IMR-90 (cell line): ENCODE results near the gene KCNJ10. TPM values are rescaled to one million over a fixed set of nuclear protein-coding genes. Genes with fewer than 3 reads are reported as not detected.

Experiments used
- ATAC-seq: fragments of 200-7000 bp; cut with Tn5 transposase; 2 replicates; pipeline ENCODE4 v1.9.1; 2020; ENCODE audit warnings: low read depth, mild to moderate bottlenecking, moderate library complexity
- BruUV-seq: library from RNA; stranded (reverse); fragments of 400-500 nt; replicated peaks from 2 replicates; lab custom pipeline; 2021; lab: Mats Ljungman, UMichigan
- CTCF ChIA-PET: fragments of 300-600 bp; formaldehyde crosslinking; extraction: SDS; loops from one replicate; lab custom pipeline; 2021; ENCODE audit warnings: antibody characterized with exemption; lab: Yijun Ruan, JAX
- POLR2A ChIA-PET: fragments of 300-600 bp; sonication (Branson Sonifier 250); formaldehyde crosslinking; loops from one replicate; lab custom pipeline; 2022; ENCODE audit warnings: antibody characterized with exemption; ENCODE audit not compliant: unreplicated experiment; lab: Charles Lee
- DNase-seq: peaks from one replicate; pipeline ENCODE4 v3.0.0; 2013
- H2AFZ ChIP-seq: replicated peaks from 2 replicates; pipeline ENCODE3; 2013; ENCODE audit warnings: low read length, mild to moderate bottlenecking; ENCODE audit not compliant: poor library complexity
- H2AK5ac ChIP-seq: 2 replicates; pipeline ENCODE4 v1.6.1; 2013; ENCODE audit warnings: low read depth, low read length, inconsistent platforms
- H2AK9ac ChIP-seq: replicated peaks from 2 replicates; pipeline ENCODE3; 2013; ENCODE audit warnings: mild to moderate bottlenecking, low read depth, low read length, moderate library complexity; ENCODE audit not compliant: poor library complexity
- H2BK120ac ChIP-seq: 2 replicates; pipeline ENCODE4 v1.6.1; 2013; ENCODE audit warnings: low read depth, low read length, inconsistent platforms
- H2BK15ac ChIP-seq: 3 replicates; pipeline ENCODE4 v1.6.1; 2013; ENCODE audit warnings: low read depth, low read length, inconsistent platforms
- H2BK20ac ChIP-seq: 2 replicates; pipeline ENCODE4 v1.6.1; 2013; ENCODE audit warnings: low read depth, mild to moderate bottlenecking, inconsistent platforms, low read length, moderate library complexity
- H2BK5ac ChIP-seq: 2 replicates; pipeline ENCODE4 v1.6.1; 2013; ENCODE audit warnings: mild to moderate bottlenecking, low read depth, low read length, inconsistent platforms; ENCODE audit not compliant: poor library complexity, severe bottlenecking
- H3K14ac ChIP-seq: replicated peaks from 2 replicates; pipeline ENCODE4 v1.6.1; 2013; ENCODE audit warnings: low read depth, low read length, inconsistent platforms
- H3K18ac ChIP-seq: 2 replicates; pipeline ENCODE4 v1.6.1; 2013; ENCODE audit warnings: low read depth, low read length, control low read depth
- H3K23ac ChIP-seq: 2 replicates; pipeline ENCODE4 v1.6.1; 2013; ENCODE audit warnings: low read depth, low read length, inconsistent platforms
- H3K27ac ChIP-seq: 2 replicates; pipeline ENCODE4 v1.5.1; 2013; ENCODE audit warnings: mild to moderate bottlenecking, control low read depth, low read length; ENCODE audit not compliant: insufficient read depth
- H3K27me3 ChIP-seq: 2 replicates; pipeline ENCODE4 v1.6.1; 2013; ENCODE audit warnings: low read length; ENCODE audit not compliant: control insufficient read depth, insufficient read depth
- H3K36me3 ChIP-seq: 2 replicates; pipeline ENCODE4 v1.6.1; 2013; ENCODE audit warnings: low read length, mixed read lengths; ENCODE audit not compliant: control insufficient read depth, insufficient read depth
- H3K4ac ChIP-seq: 2 replicates; pipeline ENCODE4 v1.6.1; 2013; ENCODE audit warnings: low read depth, low read length, inconsistent platforms
- H3K4me1 ChIP-seq: 2 replicates; pipeline ENCODE4 v1.6.1; 2013; ENCODE audit warnings: low read length, mixed read lengths; ENCODE audit not compliant: control insufficient read depth, insufficient read depth
- H3K4me2 ChIP-seq: 2 replicates; pipeline ENCODE4 v1.6.1; 2013; ENCODE audit warnings: low read depth, mild to moderate bottlenecking, control low read depth, low read length, moderate library complexity
- H3K4me3 ChIP-seq: 2 replicates; pipeline ENCODE4 v1.5.1; 2013; ENCODE audit warnings: low read depth, mild to moderate bottlenecking, control low read depth, low read length, moderate library complexity; ENCODE audit not compliant: insufficient read depth
- H3K56ac ChIP-seq: 2 replicates; pipeline ENCODE4 v1.6.1; 2013; ENCODE audit warnings: low read length, inconsistent platforms; ENCODE audit not compliant: insufficient read depth; ENCODE audit errors: extremely low read depth
- H3K79me1 ChIP-seq, 2 experiments: 2 replicates each; pipeline ENCODE4 v1.6.1; 2013; ENCODE audit warnings: low read length in 2 of 2, inconsistent platforms in 1 of 2, low read depth in 1 of 2
- H3K9ac ChIP-seq: 2 replicates; pipeline ENCODE4 v1.6.1; 2013; ENCODE audit warnings: low read depth, low read length, control low read depth
- H3K9me1 ChIP-seq: 2 replicates; pipeline ENCODE4 v1.6.1; 2013; ENCODE audit warnings: low read length, inconsistent platforms; ENCODE audit not compliant: insufficient read depth
- H3K9me3 ChIP-seq: 2 replicates; pipeline ENCODE4 v1.6.1; 2013; ENCODE audit warnings: low read length; ENCODE audit not compliant: control insufficient read depth, insufficient read depth
- H4K20me1 ChIP-seq: 2 replicates; pipeline ENCODE4 v1.6.1; 2013; ENCODE audit warnings: low read length, inconsistent platforms; ENCODE audit not compliant: insufficient read depth
- H4K5ac ChIP-seq: 2 replicates; pipeline ENCODE4 v1.6.1; 2013; ENCODE audit warnings: mild to moderate bottlenecking, low read depth, low read length, control low read depth
- H4K8ac ChIP-seq, 2 experiments: 2 replicates each; pipeline ENCODE4 v1.6.1; 2013; ENCODE audit warnings: low read depth in 2 of 2, low read length in 2 of 2, control low read depth in 1 of 2, inconsistent platforms in 1 of 2
- H4K91ac ChIP-seq: 2 replicates; pipeline ENCODE4 v1.6.1; 2013; ENCODE audit warnings: low read depth, low read length, inconsistent platforms; ENCODE audit not compliant: insufficient read depth
- BHLHE40 ChIP-seq: fragments of 150-350 bp; IDR thresholded peaks from 2 replicates; pipeline ENCODE4 v1.6.1; 2016; ENCODE audit warnings: mild to moderate bottlenecking, low read depth, low read length
- CEBPB ChIP-seq: IDR thresholded peaks from 2 replicates; pipeline ENCODE4 v1.6.1; 2012; ENCODE audit warnings: low read depth, low read length, improper control_type of control experiment
- CHD1 ChIP-seq: IDR thresholded peaks from 2 replicates; pipeline ENCODE4 v1.6.1; 2012; ENCODE audit warnings: low read depth, low read length, improper control_type of control experiment
- CTCF ChIP-seq: conservative IDR thresholded peaks from 2 replicates; pipeline ENCODE4 v1.5.1; 2012; ENCODE audit warnings: mild to moderate bottlenecking, low read depth, low read length, improper control_type of control experiment
- ELK1 ChIP-seq: fragments of 150-350 bp; IDR thresholded peaks from 2 replicates; pipeline ENCODE4 v1.6.1; 2016; ENCODE audit warnings: low read depth, mild to moderate bottlenecking, low read length, moderate library complexity, borderline replicate concordance
- FOS ChIP-seq: fragments of 150-350 bp; IDR thresholded peaks from 2 replicates; pipeline ENCODE4 v1.6.1; 2016; ENCODE audit warnings: low read depth, low read length
- MAFK ChIP-seq: IDR thresholded peaks from 2 replicates; pipeline ENCODE4 v1.6.1; 2012; ENCODE audit warnings: low read depth, low read length, improper control_type of control experiment
- MAZ ChIP-seq: IDR thresholded peaks from 2 replicates; pipeline ENCODE4 v1.6.1; 2012; ENCODE audit warnings: low read depth, mild to moderate bottlenecking, low read length, improper control_type of control experiment, moderate library complexity, borderline replicate concordance
- MXI1 ChIP-seq: IDR thresholded peaks from 2 replicates; pipeline ENCODE4 v1.6.1; 2012; ENCODE audit warnings: low read depth, mild to moderate bottlenecking, low read length, moderate library complexity, borderline replicate concordance
- NFE2L2 ChIP-seq: fragments of 150-350 bp; IDR thresholded peaks from 2 replicates; pipeline ENCODE4 v1.6.1; 2016; ENCODE audit warnings: low read depth, mild to moderate bottlenecking, low read length
- POLR2A ChIP-seq: IDR thresholded peaks from 2 replicates; pipeline ENCODE4 v1.6.1; 2012; ENCODE audit warnings: mild to moderate bottlenecking, low read depth, low read length
- RAD21 ChIP-seq: IDR thresholded peaks from 2 replicates; pipeline ENCODE4 v1.6.1; 2012; ENCODE audit warnings: low read length, improper control_type of control experiment
- RCOR1 ChIP-seq: IDR thresholded peaks from 2 replicates; pipeline ENCODE4 v1.6.1; 2012; ENCODE audit warnings: mild to moderate bottlenecking, low read length, improper control_type of control experiment; ENCODE audit not compliant: insufficient replicate concordance
- RFX5 ChIP-seq: IDR thresholded peaks from 2 replicates; pipeline ENCODE4 v1.8.0; 2012; ENCODE audit warnings: low read depth, mild to moderate bottlenecking, low read length, moderate library complexity
- SMC3 ChIP-seq: fragments of 150-350 bp; IDR thresholded peaks from 2 replicates; pipeline ENCODE4 v1.6.1; 2016; ENCODE audit warnings: low read depth, mild to moderate bottlenecking, antibody characterized with exemption, low read length, moderate library complexity
- WGBS, 2 experiments: methylation state at CpG; one replicate each; pipeline versions ENCODE4 v1.1.5 to v1.1.7; 2013; ENCODE audit warnings: missing lambda C conversion rate in 2 of 2; ENCODE audit not compliant: insufficient read length in 1 of 2; ENCODE audit errors: extremely low coverage in 2 of 2; 5-methylcytosine and 5-hydroxymethylcytosine counted together
- dilution Hi-C: fragments of 300-500 bp; cut with HindIII; formaldehyde crosslinking; loops from one replicate; pipeline ENCODE4 v1.14.3; 2018; ENCODE audit warnings: low sequenced_read_pairs; ENCODE audit not compliant: unreplicated experiment
- in situ Hi-C: fragments of 300-500 bp; cut with MboI; formaldehyde crosslinking; loops from 3 replicates; pipeline ENCODE4 v1.14.3; 2019; ENCODE audit warnings: low sequenced_read_pairs, inconsistent platforms, mixed read lengths
- intact Hi-C: fragments of 100-400 bp; cut with micrococcal nuclease; formaldehyde crosslinking; loops from 2 replicates; pipeline ENCODE4 v1.10.0; 2022
- polyA plus RNA-seq, 3 experiments: library from polyadenylated mRNA; depleted of rRNA; stranded (reverse); fragments of >200 nt; gene quantifications; 2 replicates each; pipeline ENCODE4 v1.2.3, GENCODE V29; 2012; ENCODE audit warnings: low replicate concordance in 1 of 3
- total RNA-seq: library from RNA; depleted of rRNA; stranded (reverse); fragments of >200 nt; gene quantifications from 2 replicates; pipeline ENCODE4 v1.2.3, GENCODE V29; 2012
- TF ChIP-seq, protein P1 (sequence below): fragments of 150-350 bp; IDR thresholded peaks from 2 replicates; pipeline ENCODE4 v1.6.1; 2017; ENCODE audit warnings: mild to moderate bottlenecking, antibody characterized with exemption, low read length, low read depth

The KCNJ10 gene
- total and polyA plus RNA-seq, 2 of the 4 experiments (the other 2 are of a cell fraction), result not detected

DNA sequence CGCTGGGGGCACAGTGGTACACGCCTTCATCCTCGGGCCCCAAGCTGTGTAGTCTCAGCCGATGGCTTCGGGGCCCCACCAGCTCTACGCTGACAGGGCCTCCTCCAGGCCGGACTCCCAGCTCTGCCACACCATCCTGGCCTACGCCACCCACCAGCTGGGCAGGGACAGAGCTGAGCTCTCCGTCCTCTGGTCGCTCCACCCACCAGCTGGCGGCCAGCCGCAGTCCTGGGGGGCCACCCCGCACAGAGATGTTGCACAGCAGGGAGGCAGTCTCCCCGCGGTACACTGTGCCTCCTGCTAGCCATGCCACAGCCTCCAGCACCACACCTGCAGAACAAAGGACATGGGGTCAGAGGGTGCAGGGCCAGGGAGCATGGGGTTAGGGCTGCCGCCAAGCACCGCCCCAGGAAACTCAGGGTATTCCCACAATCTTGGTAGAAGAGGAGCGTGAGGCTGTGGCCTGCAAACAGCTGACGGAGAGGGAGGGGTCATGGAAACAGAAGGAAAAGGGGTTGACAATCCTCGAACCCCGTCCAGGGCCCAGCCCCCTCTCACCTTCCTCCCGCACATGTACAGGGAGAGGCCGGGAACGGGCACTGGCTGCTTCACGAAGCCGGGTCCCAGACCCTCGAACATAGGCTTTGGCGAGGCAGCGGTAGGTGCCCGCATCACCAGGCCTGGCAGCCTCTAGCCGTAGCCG, 22.6 kb upstream of the KCNJ10 start:
- no peak overlapping the region for H2BK5ac ChIP-seq
- H3K27ac ChIP-seq, result no peak overlapping the region
- no peak overlapping the region for H2BK120ac ChIP-seq
- dilution Hi-C loops, result no loop called here
- no peak overlapping the region for H3K14ac ChIP-seq
- peak overlapping the region; percentile 23 for H2AFZ ChIP-seq
- H3K4ac ChIP-seq, result no peak overlapping the region
- H3K9me3 ChIP-seq, result no peaks in the 10 kb centered on the region
- H4K5ac ChIP-seq, result no peak overlapping the region
- no peak overlapping the region for H2BK15ac ChIP-seq
- H3K4me1 ChIP-seq, result peaks cover under 1% of the 10 kb centered on the region
- H2AK9ac ChIP-seq, result no peak overlapping the region
- H3K79me1 ChIP-seq, result peaks cover 0 to 18% of the 10 kb centered on the region in 2 experiments; a peak in 2 of 4 replicates
- H4K8ac ChIP-seq, result no peak overlapping the region
- no peak for TF ChIP-seq RFX5
- TF ChIP-seq MAZ, result no peak
- no peak for TF ChIP-seq MAFK
- TF ChIP-seq SMC3, result no peak
- no peak for TF ChIP-seq MXI1
- no peak for TF ChIP-seq CHD1
- TF ChIP-seq BHLHE40, result no peak
- no peak for TF ChIP-seq RCOR1
- no peak for TF ChIP-seq CEBPB
- no peak for TF ChIP-seq ELK1
- no peak for TF ChIP-seq NFE2L2
- TF ChIP-seq FOS, result no peak
- TF ChIP-seq POLR2A, result no peak
- TF ChIP-seq, protein P1, sequence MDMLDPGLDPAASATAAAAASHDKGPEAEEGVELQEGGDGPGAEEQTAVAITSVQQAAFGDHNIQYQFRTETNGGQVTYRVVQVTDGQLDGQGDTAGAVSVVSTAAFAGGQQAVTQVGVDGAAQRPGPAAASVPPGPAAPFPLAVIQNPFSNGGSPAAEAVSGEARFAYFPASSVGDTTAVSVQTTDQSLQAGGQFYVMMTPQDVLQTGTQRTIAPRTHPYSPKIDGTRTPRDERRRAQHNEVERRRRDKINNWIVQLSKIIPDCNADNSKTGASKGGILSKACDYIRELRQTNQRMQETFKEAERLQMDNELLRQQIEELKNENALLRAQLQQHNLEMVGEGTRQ, result no peak
- TF ChIP-seq CTCF, result no peak
- TF ChIP-seq RAD21, result no peak
- no peak overlapping the region for H2AK5ac ChIP-seq
- H3K18ac ChIP-seq, result no peak overlapping the region
- ATAC-seq, result no peak
- CTCF ChIA-PET, result no interaction called here
- no peak overlapping the region for H3K9ac ChIP-seq
- H3K56ac ChIP-seq, result no peak overlapping the region
- no peaks in the 10 kb centered on the region for H3K9me1 ChIP-seq
- H3K36me3 ChIP-seq, result peaks cover 8% of the 10 kb centered on the region
- H2BK20ac ChIP-seq, result no peak overlapping the region
- H3K4me2 ChIP-seq, result no peak overlapping the region
- no TSS peak for BruUV-seq
- 0 out of 2 replicates have a peak, but pooled peaks cover 5% of the 10 kb centered on the region for H4K20me1 ChIP-seq
- in situ Hi-C loops, result loop anchor here (10.0 kb wide), 1 partner anchor 262 kb away; no protein-coding TSS in a partner anchor
- WGBS, 2 experiments, result 92% methylated on average over 17 of the region's 32 CpGs; no CpG with 5 or more reads in 1 of the 2 experiments
- DNase-seq, result no peak
- no peak overlapping the region for H3K4me3 ChIP-seq
- H3K27me3 ChIP-seq, result no peaks in the 10 kb centered on the region
- POLR2A ChIA-PET, result no interaction called here
- no peak overlapping the region for H3K23ac ChIP-seq
- intact Hi-C loops, result no loop called here
- H4K91ac ChIP-seq, result no peak overlapping the region
